ENCODE results near the gene CORIN.

CORIN gene

GRCh38 chr4:47617607-47618006 lies 220.3 kb downstream of the CORIN start:
- no peak for TF ChIP-seq Cebpa-rat (IDR thresholded peaks at IDR 0.05)
- H3K9ac ChIP-seq = no peak overlapping the region
- no peaks in the 10 kb centered on the region for H3K36me3 ChIP-seq
- H3K4me1 ChIP-seq = no peaks in the 10 kb centered on the region
- no peak overlapping the region for H3K4me2 ChIP-seq
- H3K9me3 ChIP-seq (replicated peaks in 1 of 11) = peaks cover 0 to 1% (median 0%) of the 10 kb centered on the region in 11 experiments; a peak in 1 of 22 replicates
- H3K4me3 ChIP-seq = no peak overlapping the region
- H3K27ac ChIP-seq = no peak overlapping the region
- H4K20me1 ChIP-seq = no peaks in the 10 kb centered on the region
- no peaks in the 10 kb centered on the region for H3K27me3 ChIP-seq

DNA sequence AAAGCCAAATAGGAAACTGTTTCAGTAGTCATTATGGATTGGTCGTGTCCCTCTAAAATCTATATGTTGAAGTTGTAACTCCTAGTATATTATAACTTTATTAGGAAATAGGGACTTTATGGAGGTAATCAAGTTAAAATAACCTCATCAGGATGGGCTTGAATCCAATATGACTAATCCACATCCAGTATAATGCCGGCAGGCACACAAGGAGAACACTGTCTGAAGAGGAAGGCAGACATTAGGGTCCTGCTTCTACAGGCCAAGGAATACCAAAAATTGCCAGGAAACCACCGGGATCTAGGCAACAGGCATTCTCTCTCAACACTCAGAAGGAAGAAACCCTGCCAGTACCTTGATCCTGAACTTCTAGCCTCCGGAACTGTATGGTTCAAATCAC lies 222.5 kb downstream of the CORIN start:
- Histone ChIP-seq H3K9ac (no peak overlapping the region), H3K27ac (no peak overlapping the region), H3K9me3 (replicated peaks in 1 of 11) (no peaks in the 10 kb centered on the region), H4K20me1 (no peaks in the 10 kb centered on the region), H3K36me3 (no peaks in the 10 kb centered on the region), H3K4me1 (no peaks in the 10 kb centered on the region), H3K4me3 (no peak overlapping the region), H3K4me2 (no peak overlapping the region), H3K27me3 (no peaks in the 10 kb centered on the region)
- TF ChIP-seq Cebpa-rat (IDR thresholded peaks at IDR 0.05) = no peak

DNA sequence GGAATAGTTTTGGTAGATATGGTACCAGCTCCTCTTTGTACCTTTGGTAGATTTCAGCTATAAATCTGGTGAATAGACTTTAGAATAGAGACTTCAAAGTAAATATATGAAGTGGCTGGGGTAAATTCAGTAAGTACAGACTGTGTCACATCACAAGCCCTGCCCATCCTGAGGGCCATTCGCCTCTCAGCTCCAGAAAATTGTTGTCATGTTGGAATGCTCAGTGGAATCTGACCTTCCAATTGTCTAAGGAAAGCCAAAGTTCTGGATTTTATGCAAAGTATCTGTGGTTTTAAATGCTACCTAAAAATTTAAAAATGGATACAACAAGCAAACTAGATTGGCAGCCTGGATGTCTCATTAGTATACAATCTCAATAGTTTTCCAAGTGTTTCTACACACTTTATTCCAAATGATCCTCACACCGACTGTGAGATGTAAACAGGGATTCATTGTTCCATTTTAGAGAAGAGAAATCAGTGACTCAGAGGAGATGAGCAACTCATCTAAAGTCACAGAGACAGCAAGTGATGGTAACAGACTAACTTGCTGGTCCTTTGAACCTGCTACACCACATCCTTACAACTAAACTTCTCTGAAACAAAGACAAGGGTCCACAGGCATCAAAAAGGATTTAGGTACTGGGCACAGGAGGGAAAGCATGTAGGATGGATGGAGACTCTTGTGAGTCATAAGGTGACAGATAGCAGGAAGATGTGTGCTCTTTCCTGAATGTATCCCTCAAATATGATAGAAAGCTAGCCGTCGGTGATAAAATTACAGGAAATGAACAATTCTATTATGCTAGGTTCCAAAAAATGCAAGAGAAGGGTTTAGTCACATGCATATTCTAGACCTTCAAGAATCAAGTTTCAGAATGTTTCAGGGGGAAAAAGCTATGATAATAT lies 225.5 kb downstream of the CORIN start:
- Histone ChIP-seq H3K27ac (no peak overlapping the region), H3K27me3 (no peaks in the 10 kb centered on the region), H3K4me3 (no peak overlapping the region), H3K9me3 (replicated peaks in 1 of 11) (no peaks in the 10 kb centered on the region), H3K36me3 (no peaks in the 10 kb centered on the region), H3K4me1 (no peaks in the 10 kb centered on the region), H3K9ac (no peak overlapping the region), H3K4me2 (no peak overlapping the region), H4K20me1 (no peaks in the 10 kb centered on the region)
- TF ChIP-seq Cebpa-rat (IDR thresholded peaks at IDR 0.05) = no peak

DNA sequence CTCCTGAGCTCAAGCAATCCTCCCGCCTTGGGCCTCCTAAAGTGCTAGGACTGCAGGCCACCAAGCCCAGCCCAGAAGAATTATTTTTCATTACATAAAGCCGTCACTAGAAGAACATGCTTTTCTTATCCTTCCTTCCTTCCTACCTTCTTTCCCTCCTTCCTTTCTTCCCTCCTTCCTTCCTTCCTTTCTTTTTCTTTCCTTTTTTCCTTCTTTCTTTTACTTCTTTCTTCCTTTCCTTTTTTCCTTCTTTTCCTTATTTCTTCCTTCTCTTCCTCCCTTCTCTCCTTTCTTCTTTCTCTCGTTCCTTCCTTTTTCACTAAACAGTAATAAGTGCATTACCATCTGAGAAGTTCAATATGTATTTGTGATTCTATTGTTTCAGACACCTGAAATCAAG lies 231.4 kb downstream of the CORIN start:
- Histone ChIP-seq H3K4me2 (no peak overlapping the region), H3K27ac (no peak overlapping the region), H3K9ac (no peak overlapping the region), H3K9me3 (replicated peaks in 1 of 11) (peaks cover 0 to 14% (median 0%) of the 10 kb centered on the region in 11 experiments; a peak in 9 of 22 replicates), H4K20me1 (no peaks in the 10 kb centered on the region), H3K4me1 (no peaks in the 10 kb centered on the region), H3K4me3 (no peak overlapping the region), H3K27me3 (no peaks in the 10 kb centered on the region), H3K36me3 (peaks cover 0 to 9% (median 0%) of the 10 kb centered on the region in 11 experiments; a peak in 3 of 22 replicates)
- no peak for TF ChIP-seq Cebpa-rat (IDR thresholded peaks at IDR 0.05)

DNA sequence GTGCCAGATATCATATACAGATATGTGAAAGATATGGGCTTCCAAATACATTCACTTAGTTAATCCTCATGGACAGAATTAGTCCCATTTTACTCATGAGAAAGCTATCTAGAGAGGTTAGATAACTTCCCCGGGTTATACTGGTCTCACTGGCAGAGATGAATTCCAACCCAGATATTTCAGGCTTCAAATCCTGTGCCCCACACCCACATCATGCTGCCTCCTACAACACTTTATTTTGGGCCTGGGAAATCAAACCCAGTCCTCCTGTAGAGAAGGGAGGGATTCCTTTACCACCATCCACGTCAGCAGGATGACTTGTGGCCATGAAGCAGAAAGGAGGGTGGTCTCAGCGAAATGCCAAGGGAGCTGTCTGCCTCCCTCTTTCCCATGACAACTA lies 239.0 kb downstream of the CORIN start:
- Histone ChIP-seq H3K4me3 (no peak overlapping the region), H3K9me3 (replicated peaks in 1 of 11) (peaks cover 0 to 14% (median 0%) of the 10 kb centered on the region in 11 experiments; a peak in 9 of 22 replicates), H3K4me1 (no peaks in the 10 kb centered on the region), H3K4me2 (no peak overlapping the region), H4K20me1 (no peaks in the 10 kb centered on the region), H3K27ac (no peak overlapping the region), H3K36me3 (peaks cover 0 to 16% (median 0%) of the 10 kb centered on the region in 11 experiments; a peak in 4 of 22 replicates), H3K27me3 (no peaks in the 10 kb centered on the region), H3K9ac (no peak overlapping the region)
- no peak for TF ChIP-seq Cebpa-rat (IDR thresholded peaks at IDR 0.05)

DNA sequence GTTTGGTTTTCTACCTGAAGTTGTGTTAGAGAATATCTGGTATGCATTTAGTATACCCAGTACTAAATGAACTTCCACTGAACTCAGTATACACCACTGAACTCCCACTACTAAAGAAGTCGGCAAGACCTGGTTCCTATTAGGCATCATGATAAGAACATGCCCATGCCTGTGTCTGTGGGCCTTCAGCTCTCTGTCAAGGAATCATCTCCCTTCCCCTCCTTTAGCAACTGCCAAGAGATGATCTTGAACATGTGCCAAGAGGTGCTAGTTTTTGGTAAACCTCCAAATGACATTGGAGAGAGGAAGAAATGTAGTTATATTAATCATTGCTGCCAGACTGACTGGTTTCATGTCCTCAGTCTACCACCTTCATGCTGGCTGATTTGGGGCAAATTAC lies 239.5 kb downstream of the CORIN start:
- no peak for TF ChIP-seq Cebpa-rat (IDR thresholded peaks at IDR 0.05)
- Histone ChIP-seq H3K4me3 (no peak overlapping the region), H3K4me1 (no peaks in the 10 kb centered on the region)

DNA sequence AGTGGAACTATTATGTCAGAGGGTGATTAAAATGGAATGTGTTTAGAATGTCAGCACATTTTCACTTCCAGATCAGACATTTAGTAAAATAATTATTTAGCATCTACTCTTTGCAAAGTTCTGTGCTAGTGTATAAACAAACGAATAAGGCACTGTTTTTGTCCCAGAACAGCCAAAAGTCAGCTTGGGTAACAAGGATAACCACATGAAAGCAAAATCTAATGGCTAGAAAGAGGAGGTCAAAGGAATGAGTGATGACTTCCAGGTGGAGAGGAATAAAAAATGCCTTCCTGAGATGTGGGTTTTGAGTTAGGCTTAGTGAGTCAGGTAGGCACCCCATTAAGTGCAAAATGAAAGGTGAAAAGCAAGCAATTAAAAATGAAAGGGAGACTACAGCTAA lies 240.2 kb downstream of the CORIN start:
- no peak for TF ChIP-seq Cebpa-rat (IDR thresholded peaks at IDR 0.05)
- Histone ChIP-seq H3K27ac (no peak overlapping the region), H3K4me2 (no peak overlapping the region), H3K36me3 (peaks cover 0 to 12% (median 0%) of the 10 kb centered on the region in 11 experiments; a peak in 4 of 22 replicates), H3K9me3 (replicated peaks in 1 of 11) (peaks cover 0 to 4% (median 0%) of the 10 kb centered on the region in 11 experiments; a peak in 8 of 22 replicates), H3K4me1 (no peaks in the 10 kb centered on the region), H4K20me1 (no peaks in the 10 kb centered on the region), H3K4me3 (no peak overlapping the region), H3K27me3 (no peaks in the 10 kb centered on the region), H3K9ac (no peak overlapping the region)

More for the DNA sequence above, 239.5 kb downstream of the CORIN start:
- Histone ChIP-seq H3K4me2 (no peak overlapping the region), H3K27ac (no peak overlapping the region), H4K20me1 (no peaks in the 10 kb centered on the region), H3K36me3 (peaks cover 0 to 14% (median 0%) of the 10 kb centered on the region in 11 experiments; a peak in 4 of 22 replicates), H3K9ac (no peak overlapping the region), H3K27me3 (no peaks in the 10 kb centered on the region), H3K9me3 (replicated peaks in 1 of 11) (peaks cover 0 to 11% (median 0%) of the 10 kb centered on the region in 11 experiments; a peak in 9 of 22 replicates)

GRCh38 chr4:47590325-47590724 lies 247.5 kb downstream of the CORIN start:
- Histone ChIP-seq H3K4me3 (no peak overlapping the region), H3K36me3 (peaks cover 6 to 78% (median 25%) of the 10 kb centered on the region in 11 experiments; a peak in 18 of 22 replicates), H3K4me2 (no peak overlapping the region), H4K20me1 (no peaks in the 10 kb centered on the region), H3K27me3 (no peaks in the 10 kb centered on the region), H3K9me3 (replicated peaks in 1 of 11) (peaks cover 14 to 28% (median 19%) of the 10 kb centered on the region in 11 experiments), H3K27ac (no peak overlapping the region), H3K4me1 (no peaks in the 10 kb centered on the region), H3K9ac (no peak overlapping the region)
- no peak for TF ChIP-seq Cebpa-rat (IDR thresholded peaks at IDR 0.05)

DNA sequence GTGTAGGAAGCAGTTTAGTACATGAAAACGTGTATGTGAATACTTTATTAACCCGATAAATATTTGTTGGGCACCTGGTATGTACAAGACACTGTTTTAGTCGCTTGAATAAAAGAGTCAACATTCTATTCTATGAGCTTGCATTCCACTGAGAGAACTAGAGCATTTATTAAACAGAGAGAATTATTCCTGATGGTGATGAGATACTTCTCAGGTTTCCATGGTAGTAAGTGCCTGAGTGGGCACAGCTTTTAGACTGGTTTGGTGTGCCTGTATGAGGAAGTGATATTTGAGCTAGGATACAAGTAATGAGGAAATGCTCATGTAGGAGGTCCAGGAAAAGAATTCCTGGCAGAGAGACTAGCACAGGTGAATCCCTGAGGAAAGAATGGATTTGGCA lies 258.6 kb downstream of the CORIN start:
- no peak for TF ChIP-seq Cebpa-rat (IDR thresholded peaks at IDR 0.05)
- H3K4me1 ChIP-seq = no peaks in the 10 kb centered on the region
- no peaks in the 10 kb centered on the region for H4K20me1 ChIP-seq

More for the DNA sequence above, 258.6 kb downstream of the CORIN start:
- H3K27me3 ChIP-seq = no peaks in the 10 kb centered on the region
- peaks cover 0 to 6% (median 0%) of the 10 kb centered on the region in 11 experiments; a peak in 2 of 22 replicates for H3K9me3 ChIP-seq (replicated peaks in 1 of 11)
- peaks cover 0 to 98% (median 11%) of the 10 kb centered on the region in 11 experiments; a peak in 11 of 22 replicates for H3K36me3 ChIP-seq
- H3K4me3 ChIP-seq = no peak overlapping the region
- no peak overlapping the region for H3K4me2 ChIP-seq
- no peak overlapping the region for H3K9ac ChIP-seq
- no peak overlapping the region for H3K27ac ChIP-seq
